Neural cell (in vitro differentiated cells): Measurements from ENCODE around the gene SETD4.
"Not testable (repeated sequence)": the region's sequence is repeated elsewhere in the genome, so short reads cannot be mapped to it uniquely, and the experiment has no call there.

Experiments
- EP300 ChIP-seq: fragments of 450-650 bp; conservative IDR thresholded peaks from 2 replicates; pipeline ENCODE4 v1.6.1; 2014; ENCODE audit warnings: antibody characterized with exemption, mild to moderate bottlenecking, moderate library complexity; ENCODE audit not compliant: poor library complexity, severe bottlenecking
- EZH2 ChIP-seq: fragments of 200-600, 300-800 bp; shearing (Covaris generic), sonication (generic); IDR thresholded peaks from 2 replicates; pipeline ENCODE4 v1.6.1; 2014; ENCODE audit warnings: antibody characterized with exemption, low read length, borderline replicate concordance, mild to moderate bottlenecking; ENCODE audit not compliant: insufficient read depth, poor library complexity, severe bottlenecking
- TF ChIP-seq, protein P1 (sequence below): fragments of 450-650 bp; IDR thresholded peaks from 2 replicates; pipeline ENCODE4 v1.5.1; 2014; ENCODE audit warnings: antibody characterized with exemption, mild to moderate bottlenecking, moderate library complexity; ENCODE audit not compliant: poor library complexity, severe bottlenecking

DNA sequence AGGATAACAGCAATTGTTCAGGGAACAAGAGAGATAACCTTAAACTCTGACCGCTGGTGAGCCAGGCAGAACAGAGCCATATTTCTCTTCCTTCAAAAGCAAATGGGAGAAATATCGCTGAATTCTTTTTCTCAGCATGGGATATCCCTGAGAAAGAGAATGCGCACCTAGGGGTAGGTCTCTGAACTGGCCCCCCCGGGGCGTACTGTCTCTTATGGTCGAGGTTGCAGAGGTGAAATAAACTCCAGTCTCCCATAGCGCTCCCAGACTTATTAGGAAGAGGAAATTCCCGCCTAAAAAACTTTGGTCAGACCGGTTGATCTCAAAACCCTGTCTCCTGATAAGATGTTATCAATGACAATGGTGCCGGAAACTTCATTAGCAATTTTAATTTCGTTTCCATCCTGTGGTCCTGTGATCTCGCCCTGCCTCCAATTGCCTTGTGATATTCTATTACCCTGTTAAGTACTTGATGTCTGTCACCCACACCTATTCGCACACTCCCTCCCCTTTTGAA lies 39.4 kb upstream of the SETD4 start:
- TF ChIP-seq, protein P1, sequence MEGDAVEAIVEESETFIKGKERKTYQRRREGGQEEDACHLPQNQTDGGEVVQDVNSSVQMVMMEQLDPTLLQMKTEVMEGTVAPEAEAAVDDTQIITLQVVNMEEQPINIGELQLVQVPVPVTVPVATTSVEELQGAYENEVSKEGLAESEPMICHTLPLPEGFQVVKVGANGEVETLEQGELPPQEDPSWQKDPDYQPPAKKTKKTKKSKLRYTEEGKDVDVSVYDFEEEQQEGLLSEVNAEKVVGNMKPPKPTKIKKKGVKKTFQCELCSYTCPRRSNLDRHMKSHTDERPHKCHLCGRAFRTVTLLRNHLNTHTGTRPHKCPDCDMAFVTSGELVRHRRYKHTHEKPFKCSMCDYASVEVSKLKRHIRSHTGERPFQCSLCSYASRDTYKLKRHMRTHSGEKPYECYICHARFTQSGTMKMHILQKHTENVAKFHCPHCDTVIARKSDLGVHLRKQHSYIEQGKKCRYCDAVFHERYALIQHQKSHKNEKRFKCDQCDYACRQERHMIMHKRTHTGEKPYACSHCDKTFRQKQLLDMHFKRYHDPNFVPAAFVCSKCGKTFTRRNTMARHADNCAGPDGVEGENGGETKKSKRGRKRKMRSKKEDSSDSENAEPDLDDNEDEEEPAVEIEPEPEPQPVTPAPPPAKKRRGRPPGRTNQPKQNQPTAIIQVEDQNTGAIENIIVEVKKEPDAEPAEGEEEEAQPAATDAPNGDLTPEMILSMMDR, result not testable (repeated sequence)
- not testable (repeated sequence) for TF ChIP-seq EP300, EZH2
